ENCODE data around the gene ARHGAP15. TPM values are rescaled to one million over a fixed set of nuclear protein-coding genes. Genes with fewer than 3 reads are reported as not detected.

Gene ARHGAP15
- total RNA-seq, 1 donor from 2014 or later = not detected

GRCh38 chr2:143175438-143175837 is 46.2 kb downstream of the ARHGAP15 start:
- no peak for TF ChIP-seq CTCF (IDR thresholded peaks at IDR 0.05)
- Mint-ChIP-seq H3K4me3 (ENCODE audit: unreplicated experiment) (no peak overlapping the region), H3K27me3 (ENCODE audit: unreplicated experiment) (peaks cover 36% of the 10 kb centered on the region), H3K9me3 (ENCODE audit: unreplicated experiment) (no peaks in the 10 kb centered on the region), H3K36me3 (ENCODE audit: unreplicated experiment) (no peaks in the 10 kb centered on the region), H3K27ac (ENCODE audit: unreplicated experiment) (no peak overlapping the region), H3K4me1 (ENCODE audit: unreplicated experiment) (no peaks in the 10 kb centered on the region)
- DNase-seq (ENCODE audit: extremely low spot score, unreplicated experiment) = no peak

- H3K36me3 Mint-ChIP-seq (ENCODE audit: unreplicated experiment) = no peaks in the 10 kb centered on the region
- no peak overlapping the region for H3K4me3 Mint-ChIP-seq (ENCODE audit: unreplicated experiment)
- no peak overlapping the region for H3K27ac Mint-ChIP-seq (ENCODE audit: unreplicated experiment)
Observed at GRCh38 chr2:143176606-143177005, 47.4 kb downstream of the ARHGAP15 start.

DNA sequence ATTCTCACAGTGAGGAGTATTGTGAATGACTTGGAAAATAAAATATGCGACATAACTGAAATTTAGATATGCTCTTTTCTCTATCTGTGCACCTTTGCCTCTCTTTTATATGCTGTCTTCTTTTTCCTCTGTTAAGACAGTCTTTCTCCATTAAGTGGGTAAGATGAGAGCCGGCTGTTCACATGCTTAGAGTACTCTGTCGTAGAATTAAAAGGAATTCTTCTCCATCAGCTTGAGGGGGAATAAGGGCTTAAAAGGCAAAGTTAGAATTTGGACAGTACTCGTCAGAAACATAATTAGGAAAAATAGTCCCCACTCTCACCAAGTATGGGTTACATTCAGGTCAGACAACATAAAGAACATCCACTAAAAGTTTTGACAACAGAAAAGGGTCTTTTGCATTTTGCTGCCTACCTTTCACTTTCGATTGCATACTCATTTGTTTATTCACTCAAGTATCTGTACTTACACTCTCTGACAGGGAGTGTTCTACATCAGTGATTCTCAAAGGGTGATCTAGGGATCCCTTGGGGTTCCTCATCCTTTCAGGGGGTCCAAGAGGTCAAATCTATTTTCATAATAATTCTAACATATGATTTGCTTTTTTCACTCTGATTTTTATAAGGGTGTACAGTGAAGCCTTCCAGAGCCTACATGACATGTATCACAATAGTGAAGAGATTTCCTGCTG is 48.0 kb downstream of the ARHGAP15 start:
- no peak for DNase-seq (ENCODE audit: extremely low spot score, unreplicated experiment)

More at GRCh38 chr2:143176606-143177005, 47.4 kb downstream of the ARHGAP15 start:
- Mint-ChIP-seq H3K27me3 (ENCODE audit: unreplicated experiment) (peaks cover 32% of the 10 kb centered on the region), H3K9me3 (ENCODE audit: unreplicated experiment) (no peaks in the 10 kb centered on the region), H3K4me1 (ENCODE audit: unreplicated experiment) (no peaks in the 10 kb centered on the region)
- TF ChIP-seq CTCF (IDR thresholded peaks at IDR 0.05) = no peak
- DNase-seq (ENCODE audit: extremely low spot score, unreplicated experiment) = no peak

GRCh38 chr2:143181494-143181893 is 52.3 kb downstream of the ARHGAP15 start:
- Mint-ChIP-seq H3K27me3 (ENCODE audit: unreplicated experiment) (peaks cover 22% of the 10 kb centered on the region), H3K9me3 (ENCODE audit: unreplicated experiment) (no peaks in the 10 kb centered on the region), H3K4me1 (ENCODE audit: unreplicated experiment) (no peaks in the 10 kb centered on the region), H3K4me3 (ENCODE audit: unreplicated experiment) (no peak overlapping the region), H3K36me3 (ENCODE audit: unreplicated experiment) (no peaks in the 10 kb centered on the region), H3K27ac (ENCODE audit: unreplicated experiment) (no peak overlapping the region)
- no peak for DNase-seq (ENCODE audit: extremely low spot score, unreplicated experiment)
- TF ChIP-seq CTCF (IDR thresholded peaks at IDR 0.05) = no peak

More for the DNA sequence above, 48.0 kb downstream of the ARHGAP15 start:
- H3K36me3 Mint-ChIP-seq (ENCODE audit: unreplicated experiment) = no peaks in the 10 kb centered on the region
- H3K9me3 Mint-ChIP-seq (ENCODE audit: unreplicated experiment) = no peaks in the 10 kb centered on the region
- TF ChIP-seq CTCF (IDR thresholded peaks at IDR 0.05) = no peak
- H3K27me3 Mint-ChIP-seq (ENCODE audit: unreplicated experiment) = peaks cover 26% of the 10 kb centered on the region
- H3K4me1 Mint-ChIP-seq (ENCODE audit: unreplicated experiment) = no peaks in the 10 kb centered on the region
- no peak overlapping the region for H3K27ac Mint-ChIP-seq (ENCODE audit: unreplicated experiment)
- H3K4me3 Mint-ChIP-seq (ENCODE audit: unreplicated experiment) = no peak overlapping the region

GRCh38 chr2:143182649-143183048 is 53.4 kb downstream of the ARHGAP15 start:
- no peak overlapping the region for H3K27ac Mint-ChIP-seq (ENCODE audit: unreplicated experiment)
- no peaks in the 10 kb centered on the region for H3K9me3 Mint-ChIP-seq (ENCODE audit: unreplicated experiment)
- H3K27me3 Mint-ChIP-seq (ENCODE audit: unreplicated experiment) = peaks cover 29% of the 10 kb centered on the region
- no peaks in the 10 kb centered on the region for H3K36me3 Mint-ChIP-seq (ENCODE audit: unreplicated experiment)
- no peak for DNase-seq (ENCODE audit: extremely low spot score, unreplicated experiment)
- H3K4me1 Mint-ChIP-seq (ENCODE audit: unreplicated experiment) = no peaks in the 10 kb centered on the region
- H3K4me3 Mint-ChIP-seq (ENCODE audit: unreplicated experiment) = no peak overlapping the region
- TF ChIP-seq CTCF (IDR thresholded peaks at IDR 0.05) = no peak

All from osteocyte (in vitro differentiated cells).